OCI-LY7 (cell line): ENCODE data around the gene ST6GALNAC1. TPM values are rescaled to one million over a fixed set of nuclear protein-coding genes. Genes with fewer than 3 reads are reported as not detected.
A peak's percentile ranks its signal among the peaks of the same experiment; 100 is the strongest.

ENCODE experiments used
- BruUV-seq: library from RNA; stranded (reverse); fragments of 400-500 nt; replicated peaks from 2 replicates; lab custom pipeline; 2021; lab: Mats Ljungman, UMichigan
- CTCF ChIA-PET: fragments of 300-600 bp; sonication (Branson Sonifier 250); formaldehyde crosslinking; loops from one replicate; lab custom pipeline; 2022; ENCODE audit warnings: antibody characterized with exemption; ENCODE audit not compliant: unreplicated experiment; lab: Charles Lee
- POLR2A ChIA-PET: fragments of 300-600 bp; sonication (Branson Sonifier 250); formaldehyde crosslinking; loops from one replicate; lab custom pipeline; 2022; ENCODE audit warnings: antibody characterized with exemption; lab: Charles Lee
- DNase-seq: peaks from one replicate; pipeline ENCODE4 v3.0.0-alpha.2; 2015; ENCODE audit warnings: low spot score
- H2AFZ ChIP-seq: fragments of 200-600 bp; sonication (generic), shearing (Covaris generic); 2 replicates; pipeline ENCODE4 v1.6.1; 2014; ENCODE audit warnings: mild to moderate bottlenecking, antibody characterized with exemption, low read length, moderate library complexity
- H3K27ac ChIP-seq: fragments of 200-600 bp; sonication (generic); 2 replicates; pipeline ENCODE4 v1.5.1; 2014; ENCODE audit warnings: mixed run types, low read depth, mild to moderate bottlenecking, moderate library complexity, low read length, inconsistent platforms; ENCODE audit not compliant: poor library complexity, severe bottlenecking
- H3K36me3 ChIP-seq: fragments of 200-600 bp; sonication (generic); 2 replicates; pipeline ENCODE4 v1.6.1; 2014; ENCODE audit warnings: mild to moderate bottlenecking, antibody characterized with exemption, low read length, moderate library complexity, mixed read lengths; ENCODE audit not compliant: insufficient read depth
- H3K4me1 ChIP-seq: fragments of 200-600 bp; sonication (generic); 2 replicates; pipeline ENCODE4 v1.5.1; 2014; ENCODE audit warnings: mild to moderate bottlenecking, low read length; ENCODE audit not compliant: insufficient read depth, poor library complexity, severe bottlenecking
- H3K4me2 ChIP-seq: fragments of 200-600 bp; sonication (generic); 2 replicates; pipeline ENCODE4 v1.6.1; 2014; ENCODE audit warnings: mild to moderate bottlenecking, low read length
- H3K4me3 ChIP-seq: fragments of 200-600 bp; sonication (generic); 2 replicates; pipeline ENCODE4 v1.5.1; 2014; ENCODE audit warnings: mild to moderate bottlenecking, low read depth, low read length; ENCODE audit not compliant: poor library complexity, severe bottlenecking
- H3K79me2 ChIP-seq: fragments of 200-600 bp; sonication (generic); 2 replicates; pipeline ENCODE4 v1.6.1; 2016; ENCODE audit warnings: low read depth, mild to moderate bottlenecking, low read length, moderate library complexity, mixed read lengths; ENCODE audit not compliant: insufficient read depth
- H3K9me2 ChIP-seq: fragments of 200-600 bp; sonication (generic); 2 replicates; pipeline ENCODE4 v1.6.1; 2016; ENCODE audit warnings: mild to moderate bottlenecking, low read length, mixed read lengths; ENCODE audit not compliant: insufficient read depth
- H3K9me3 ChIP-seq: fragments of 200-600 bp; sonication (generic); 2 replicates; pipeline ENCODE4 v1.6.1; 2014; ENCODE audit warnings: mild to moderate bottlenecking, mixed run types, low read length, mixed read lengths
- H4K20me1 ChIP-seq: fragments of 200-600 bp; sonication (generic); 2 replicates; pipeline ENCODE4 v1.6.1; 2014; ENCODE audit warnings: mild to moderate bottlenecking, antibody characterized with exemption, low read length, moderate library complexity, mixed read lengths; ENCODE audit not compliant: insufficient read depth
- CTCF ChIP-seq: fragments of 200-600 bp; sonication (generic); conservative IDR thresholded peaks from 2 replicates; pipeline ENCODE4 v1.5.1; 2014; ENCODE audit warnings: mild to moderate bottlenecking, antibody characterized with exemption, low read length, moderate library complexity, mixed read lengths
- EZH2phosphoT487 ChIP-seq: fragments of 200-600 bp; sonication (generic); IDR thresholded peaks from 2 replicates; pipeline ENCODE4 v1.6.1; 2018; ENCODE audit warnings: low read depth, borderline replicate concordance, mild to moderate bottlenecking, mixed run types, antibody characterized with exemption, low read length, moderate library complexity, mixed read lengths
- intact Hi-C: fragments of 100-400 bp; cut with micrococcal nuclease; formaldehyde crosslinking; loops from one replicate; pipeline ENCODE4 v1.10.0; 2022; ENCODE audit not compliant: unreplicated experiment
- total RNA-seq, 2 experiments: library from RNA; depleted of rRNA in 1 of 2; stranded (reverse); fragments of >200 nt in 1 of 2; shearing (Covaris generic) in 1 of 2; gene quantifications; 2 replicates each; pipeline ENCODE4 v1.2.3, GENCODE V29; 2014 to 2022

The ST6GALNAC1 gene
- total RNA-seq, 2 experiments from 2014 or later: not detected

- no TSS peak for BruUV-seq
- POLR2A ChIA-PET: interaction anchor here (0.8 kb wide), 1 partner anchor 93 kb away, joined by 3 read pairs; no protein-coding TSS in a partner anchor
- no peak overlapping the region for H3K4me3 ChIP-seq
- H3K27ac ChIP-seq: no peak overlapping the region
- no peak for DNase-seq
- TF ChIP-seq EZH2phosphoT487: no peak
- TF ChIP-seq CTCF: no peak
- no peaks in the 10 kb centered on the region for H3K4me1 ChIP-seq
- H2AFZ ChIP-seq: no peak overlapping the region
- no peaks in the 10 kb centered on the region for H3K79me2 ChIP-seq
- H3K36me3 ChIP-seq: no peaks in the 10 kb centered on the region
- no peaks in the 10 kb centered on the region for H4K20me1 ChIP-seq
- CTCF ChIA-PET: interaction anchor here (0.8 to 2.1 kb wide), 3 partner anchors 8 to 124 kb away, joined by 3 to 11 read pairs (median 4); no protein-coding TSS in a partner anchor
- no peaks in the 10 kb centered on the region for H3K9me3 ChIP-seq
- intact Hi-C loops: no loop called here
- no peak overlapping the region for H3K4me2 ChIP-seq
- no peaks in the 10 kb centered on the region for H3K9me2 ChIP-seq
Measured at GRCh38 chr17:76682296-76682695, 38.7 kb upstream of the ST6GALNAC1 start.

GRCh38 chr17:76681222-76682137, 37.9 kb upstream of the ST6GALNAC1 start:
- Histone ChIP-seq H3K27ac (no peak overlapping the region), H3K9me3 (no peaks in the 10 kb centered on the region), H3K9me2 (no peaks in the 10 kb centered on the region), H3K36me3 (no peaks in the 10 kb centered on the region), H3K4me2 (no peak overlapping the region), H4K20me1 (no peaks in the 10 kb centered on the region), H3K4me3 (no peak overlapping the region), H3K4me1 (no peaks in the 10 kb centered on the region), H3K79me2 (no peaks in the 10 kb centered on the region), H2AFZ (no peak overlapping the region)
- intact Hi-C loops: loop anchor here (1.0 kb wide), 1 partner anchor 158 kb away; no protein-coding TSS in a partner anchor
- peak; percentile 98 for TF ChIP-seq CTCF
- no peak for TF ChIP-seq EZH2phosphoT487
- ChIA-PET POLR2A (interaction anchor here (0.6 to 0.8 kb wide), 3 partner anchors 19 to 233 kb away, joined by 3 to 7 read pairs (median 3); no protein-coding TSS in a partner anchor), CTCF (interaction anchor here (0.6 to 2.1 kb wide), 5 partner anchors 9 to 530 kb away, joined by 3 to 11 read pairs (median 4); no protein-coding TSS in a partner anchor)
- DNase-seq: peak; percentile 83
- BruUV-seq: no TSS peak
